ENCODE measurements around the gene UAP1. TPM values are rescaled to one million over a fixed set of nuclear protein-coding genes. Genes with fewer than 3 reads are reported as not detected.

UAP1 gene
- total RNA-seq, 5 donors from 2014 or later (not counting 1 experiment from before 2014, with no cell fraction given), result 16.7 to 39.1 (median 19.2) TPM

GRCh38 chr1:162633081-162633762, 71.7 kb downstream of the UAP1 start:
- no peak overlapping the region for H3K27ac Mint-ChIP-seq
- CTCF ChIA-PET, result no interaction called here

GRCh38 chr1:162635418-162635817, 73.9 kb downstream of the UAP1 start:
- H3K27ac ChIP-seq (ENCODE audit: low read length), result no peak overlapping the region
- no peaks in the 10 kb centered on the region for H3K36me3 ChIP-seq (ENCODE audit: control insufficient read depth in 2 of 2, extremely low read depth in 1 of 2, insufficient read depth in 1 of 2, low read length in 1 of 2)
- Mint-ChIP-seq H3K4me1 (no peaks in the 10 kb centered on the region), H3K9me3 (no peaks in the 10 kb centered on the region), H3K27me3 (no peaks in the 10 kb centered on the region), H3K27ac (no peak overlapping the region), H3K4me3 (no peak overlapping the region), H3K36me3 (no peaks in the 10 kb centered on the region)
- WGBS (ENCODE audit: insufficient coverage), result 90% methylated on average over 4 of the region's 4 CpGs
- H3K4me3 ChIP-seq (ENCODE audit: control insufficient read depth in 1 of 2, extremely low read depth in 1 of 2, low read length in 1 of 2), result no peak overlapping the region
- ATAC-seq (replicated peaks in 1 of 4) (no peak), DNase-seq (no peak)
- CTCF ChIA-PET, result no interaction called here
- POLR2A ChIA-PET, result no interaction called here
- H3K4me1 ChIP-seq (ENCODE audit: control insufficient read depth in 1 of 2, extremely low read depth in 1 of 2, insufficient read depth in 2 of 2, low read length in 2 of 2), result no peaks in the 10 kb centered on the region
- H3K9me3 ChIP-seq, result no peaks in the 10 kb centered on the region
- H3K27me3 ChIP-seq (replicated peaks in 1 of 2; ENCODE audit: control insufficient read depth in 2 of 2, extremely low read depth in 1 of 2, insufficient read depth in 2 of 2, low read length in 1 of 2), result peaks cover 0 to 3% of the 10 kb centered on the region in 2 experiments

More at GRCh38 chr1:162633081-162633762, 71.7 kb downstream of the UAP1 start:
- H3K4me3 ChIP-seq (ENCODE audit: control insufficient read depth in 1 of 2, extremely low read depth in 1 of 2, low read length in 1 of 2), result no peak overlapping the region
- Mint-ChIP-seq H3K27me3 (peaks cover 3 to 5% of the 10 kb centered on the region in 2 donors), H3K4me3 (no peak overlapping the region), H3K36me3 (no peaks in the 10 kb centered on the region), H3K9me3 (no peaks in the 10 kb centered on the region), H3K4me1 (no peaks in the 10 kb centered on the region)
- H3K4me1 ChIP-seq (ENCODE audit: control insufficient read depth in 1 of 2, extremely low read depth in 1 of 2, insufficient read depth in 2 of 2, low read length in 2 of 2), result no peaks in the 10 kb centered on the region
- no peaks in the 10 kb centered on the region for H3K36me3 ChIP-seq (ENCODE audit: control insufficient read depth in 2 of 2, extremely low read depth in 1 of 2, insufficient read depth in 1 of 2, low read length in 1 of 2)
- DNase-seq (no peak), ATAC-seq (replicated peaks in 1 of 4) (no peak)
- no peak overlapping the region for H3K27ac ChIP-seq (ENCODE audit: low read length)
- H3K9me3 ChIP-seq, result no peaks in the 10 kb centered on the region
- 77% methylated on average over 2 of the region's 8 CpGs for WGBS (ENCODE audit: insufficient coverage)
- peaks cover 0 to 3% of the 10 kb centered on the region in 2 experiments for H3K27me3 ChIP-seq (replicated peaks in 1 of 2; ENCODE audit: control insufficient read depth in 2 of 2, extremely low read depth in 1 of 2, insufficient read depth in 2 of 2, low read length in 1 of 2)
- POLR2A ChIA-PET, result interaction anchor here in 1 of 2 donors (0.6 kb wide), 1 partner anchor 14 kb away, joined by 3 read pairs; no protein-coding TSS in a partner anchor

DNA sequence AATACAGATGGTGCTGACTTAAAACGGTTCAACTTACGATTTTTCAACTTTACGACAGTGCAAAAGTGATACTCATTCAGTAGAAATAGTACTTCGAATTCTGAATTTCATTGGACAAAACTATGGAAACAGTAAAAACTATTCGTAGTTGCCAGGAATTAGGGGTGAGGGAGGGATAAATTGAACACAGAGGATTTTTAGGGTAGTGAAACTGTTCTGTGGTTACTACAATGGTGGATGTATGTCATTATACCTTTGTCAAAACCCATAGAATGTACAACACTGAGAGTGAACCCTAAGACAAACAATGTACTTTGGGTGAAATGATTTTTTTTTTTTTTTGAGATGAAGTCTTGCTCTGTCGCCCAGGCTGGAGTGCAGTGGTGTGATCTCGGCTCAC, 78.2 kb downstream of the UAP1 start:
- Histone ChIP-seq H3K9me3 (no peaks in the 10 kb centered on the region), H3K36me3 (ENCODE audit: control insufficient read depth in 2 of 2, extremely low read depth in 1 of 2, insufficient read depth in 1 of 2, low read length in 1 of 2) (no peaks in the 10 kb centered on the region), H3K4me1 (ENCODE audit: control insufficient read depth in 1 of 2, extremely low read depth in 1 of 2, insufficient read depth in 2 of 2, low read length in 2 of 2) (no peaks in the 10 kb centered on the region), H3K27me3 (replicated peaks in 1 of 2; ENCODE audit: control insufficient read depth in 2 of 2, extremely low read depth in 1 of 2, insufficient read depth in 2 of 2, low read length in 1 of 2) (peaks cover 0 to 3% of the 10 kb centered on the region in 2 experiments), H3K4me3 (ENCODE audit: control insufficient read depth in 1 of 2, extremely low read depth in 1 of 2, low read length in 1 of 2) (no peak overlapping the region), H3K27ac (ENCODE audit: low read length) (no peak overlapping the region)
- ChIA-PET CTCF (no interaction called here), POLR2A (interaction anchor here in 1 of 2 donors (0.7 kb wide), 1 partner anchor 91 kb away, joined by 6 read pairs; no protein-coding TSS in a partner anchor)
- Mint-ChIP-seq H3K27me3 (peaks cover 0 to 3% of the 10 kb centered on the region in 2 donors), H3K9me3 (no peaks in the 10 kb centered on the region), H3K4me3 (no peak overlapping the region), H3K4me1 (no peaks in the 10 kb centered on the region), H3K27ac (no peak overlapping the region), H3K36me3 (no peaks in the 10 kb centered on the region)
- ATAC-seq (replicated peaks in 1 of 4), result no peak
- no peak for DNase-seq
- WGBS (ENCODE audit: insufficient coverage), result 97% methylated on average over 4 of the region's 7 CpGs

GRCh38 chr1:162641114-162641513, 79.6 kb downstream of the UAP1 start:
- H3K4me3 Mint-ChIP-seq, result no peak overlapping the region
- H3K9me3 Mint-ChIP-seq, result no peaks in the 10 kb centered on the region
- peaks cover 0 to 3% of the 10 kb centered on the region in 2 donors for H3K27me3 Mint-ChIP-seq
- no peak overlapping the region for H3K4me3 ChIP-seq (ENCODE audit: control insufficient read depth in 1 of 2, extremely low read depth in 1 of 2, low read length in 1 of 2)
- 82% methylated on average over 2 of the region's 2 CpGs for WGBS (ENCODE audit: insufficient coverage)
- ATAC-seq (replicated peaks in 1 of 4) (no peak), DNase-seq (no peak)
- H3K4me1 Mint-ChIP-seq, result no peaks in the 10 kb centered on the region
- H3K27me3 ChIP-seq (replicated peaks in 1 of 2; ENCODE audit: control insufficient read depth in 2 of 2, extremely low read depth in 1 of 2, insufficient read depth in 2 of 2, low read length in 1 of 2), result peaks cover 0 to 2% of the 10 kb centered on the region in 2 experiments
- no peaks in the 10 kb centered on the region for H3K4me1 ChIP-seq (ENCODE audit: control insufficient read depth in 1 of 2, extremely low read depth in 1 of 2, insufficient read depth in 2 of 2, low read length in 2 of 2)
- no peaks in the 10 kb centered on the region for H3K36me3 ChIP-seq (ENCODE audit: control insufficient read depth in 2 of 2, extremely low read depth in 1 of 2, insufficient read depth in 1 of 2, low read length in 1 of 2)
- H3K36me3 Mint-ChIP-seq, result no peaks in the 10 kb centered on the region
- no peaks in the 10 kb centered on the region for H3K9me3 ChIP-seq
- POLR2A ChIA-PET, result no interaction called here
- no peak overlapping the region for H3K27ac ChIP-seq (ENCODE audit: low read length)
- CTCF ChIA-PET, result no interaction called here
- H3K27ac Mint-ChIP-seq, result no peak overlapping the region

- 80% methylated on average over 2 of the region's 3 CpGs for WGBS (ENCODE audit: insufficient coverage)
- no peaks in the 10 kb centered on the region for H3K36me3 Mint-ChIP-seq
- Histone ChIP-seq H3K9me3 (no peaks in the 10 kb centered on the region), H3K27ac (ENCODE audit: low read length) (no peak overlapping the region), H3K4me3 (ENCODE audit: control insufficient read depth in 1 of 2, extremely low read depth in 1 of 2, low read length in 1 of 2) (no peak overlapping the region), H3K4me1 (ENCODE audit: control insufficient read depth in 1 of 2, extremely low read depth in 1 of 2, insufficient read depth in 2 of 2, low read length in 2 of 2) (no peaks in the 10 kb centered on the region), H3K36me3 (ENCODE audit: control insufficient read depth in 2 of 2, extremely low read depth in 1 of 2, insufficient read depth in 1 of 2, low read length in 1 of 2) (no peaks in the 10 kb centered on the region), H3K27me3 (replicated peaks in 1 of 2; ENCODE audit: control insufficient read depth in 2 of 2, extremely low read depth in 1 of 2, insufficient read depth in 2 of 2, low read length in 1 of 2) (peaks cover 0 to 2% of the 10 kb centered on the region in 2 experiments)
- ChIA-PET POLR2A (no interaction called here), CTCF (no interaction called here)
- ATAC-seq (replicated peaks in 1 of 4) (no peak), DNase-seq (no peak)
- no peaks in the 10 kb centered on the region for H3K4me1 Mint-ChIP-seq
- no peak overlapping the region for H3K4me3 Mint-ChIP-seq
- H3K9me3 Mint-ChIP-seq, result no peaks in the 10 kb centered on the region
- no peak overlapping the region for H3K27ac Mint-ChIP-seq
- peaks cover 11 to 12% of the 10 kb centered on the region in 2 donors for H3K27me3 Mint-ChIP-seq
Measured at GRCh38 chr1:162644986-162645314, 83.4 kb downstream of the UAP1 start.

GRCh38 chr1:162645666-162646065, 84.1 kb downstream of the UAP1 start:
- no peaks in the 10 kb centered on the region for H3K9me3 Mint-ChIP-seq

More at GRCh38 chr1:162645666-162646065, 84.1 kb downstream of the UAP1 start:
- Mint-ChIP-seq H3K36me3 (no peaks in the 10 kb centered on the region), H3K27me3 (peaks cover 11 to 12% of the 10 kb centered on the region in 2 donors), H3K4me1 (no peaks in the 10 kb centered on the region), H3K4me3 (no peak overlapping the region), H3K27ac (no peak overlapping the region)
- H3K4me3 ChIP-seq (ENCODE audit: control insufficient read depth in 1 of 2, extremely low read depth in 1 of 2, low read length in 1 of 2), result no peak overlapping the region
- no peaks in the 10 kb centered on the region for H3K9me3 ChIP-seq
- no peak overlapping the region for H3K27ac ChIP-seq (ENCODE audit: low read length)
- ATAC-seq (replicated peaks in 1 of 4) (no peak), DNase-seq (no peak)
- CTCF ChIA-PET, result no interaction called here
- WGBS (ENCODE audit: insufficient coverage), result 93% methylated on average over 3 of the region's 4 CpGs
- H3K27me3 ChIP-seq (replicated peaks in 1 of 2; ENCODE audit: control insufficient read depth in 2 of 2, extremely low read depth in 1 of 2, insufficient read depth in 2 of 2, low read length in 1 of 2), result peaks cover 0 to 2% of the 10 kb centered on the region in 2 experiments
- POLR2A ChIA-PET, result no interaction called here
- no peaks in the 10 kb centered on the region for H3K4me1 ChIP-seq (ENCODE audit: control insufficient read depth in 1 of 2, extremely low read depth in 1 of 2, insufficient read depth in 2 of 2, low read length in 2 of 2)
- H3K36me3 ChIP-seq (ENCODE audit: control insufficient read depth in 2 of 2, extremely low read depth in 1 of 2, insufficient read depth in 1 of 2, low read length in 1 of 2), result no peaks in the 10 kb centered on the region

All from T-cell (primary cell).